Neural cell (in vitro differentiated cells): ENCODE data around the gene AFF3. TPM values are rescaled to one million over a fixed set of nuclear protein-coding genes. Genes with fewer than 3 reads are reported as not detected.

Experiments used
- H2AFZ ChIP-seq: fragments of 200-600, 300-800 bp; sonication (generic), shearing (Covaris generic); 2 replicates; pipeline ENCODE4 v1.6.0; 2014; ENCODE audit warnings: low read depth, mild to moderate bottlenecking, antibody characterized with exemption, low read length, moderate library complexity
- H3F3A ChIP-seq: fragments of 200-600 bp; shearing (Covaris generic); 2 replicates; pipeline ENCODE4 v1.6.1; 2016; ENCODE audit warnings: mild to moderate bottlenecking, moderate library complexity, mixed read lengths, antibody characterized with exemption, low read length; ENCODE audit not compliant: insufficient read depth, poor library complexity, severe bottlenecking
- H3K27ac ChIP-seq: fragments of 200-600, 300-800 bp; sonication (generic), shearing (Covaris generic); 2 replicates; pipeline ENCODE4 v1.5.1; 2014; ENCODE audit warnings: mild to moderate bottlenecking, low read length, moderate library complexity
- H3K27me3 ChIP-seq: fragments of 300-800, 200-600 bp; sonication (generic), shearing (Covaris generic); 2 replicates; pipeline ENCODE4 v1.6.0; 2014; ENCODE audit warnings: mild to moderate bottlenecking, low read depth, low read length, moderate library complexity; ENCODE audit not compliant: insufficient read depth
- H3K36me3 ChIP-seq: fragments of 300-800, 200-600 bp; sonication (generic), shearing (Covaris generic); 2 replicates; pipeline ENCODE4 v1.5.1; 2014; ENCODE audit warnings: mild to moderate bottlenecking, antibody characterized with exemption, low read length, moderate library complexity; ENCODE audit not compliant: insufficient read depth
- H3K4me2 ChIP-seq: fragments of 300-800, 200-600 bp; sonication (generic), shearing (Covaris generic); 2 replicates; pipeline ENCODE4 v1.6.0; 2014; ENCODE audit warnings: mild to moderate bottlenecking, low read length
- H3K4me3 ChIP-seq: fragments of 300-800, 200-600 bp; sonication (generic), shearing (Covaris generic); 2 replicates; pipeline ENCODE4 v1.5.1; 2014; ENCODE audit warnings: mild to moderate bottlenecking, low read length, moderate library complexity
- H3K79me2 ChIP-seq: fragments of 200-600 bp; shearing (Covaris generic); replicated peaks from 2 replicates; pipeline ENCODE4 v1.6.0; 2014; ENCODE audit warnings: mild to moderate bottlenecking, low read length, moderate library complexity; ENCODE audit not compliant: insufficient read depth
- H3K9ac ChIP-seq: fragments of 300-800, 200-600 bp; sonication (generic), shearing (Covaris generic); 2 replicates; pipeline ENCODE4 v1.6.1; 2016; ENCODE audit warnings: mild to moderate bottlenecking, low read length, mixed read lengths
- H3K9me2 ChIP-seq: fragments of 200-600 bp; shearing (Covaris generic); 2 replicates; pipeline ENCODE4 v1.6.1; 2016; ENCODE audit warnings: mild to moderate bottlenecking, low read length, mixed read lengths; ENCODE audit not compliant: insufficient read depth
- H3K9me3 ChIP-seq: fragments of 200-600, 300-800 bp; sonication (generic), shearing (Covaris generic); 2 replicates; pipeline ENCODE4 v1.6.1; 2016; ENCODE audit warnings: mild to moderate bottlenecking, mixed run types, low read length, moderate library complexity, mixed read lengths
- H4K20me1 ChIP-seq: fragments of 200-600 bp; shearing (Covaris generic); 2 replicates; pipeline ENCODE4 v1.6.1; 2016; ENCODE audit warnings: mild to moderate bottlenecking, mixed run types; ENCODE audit not compliant: insufficient read depth
- CTCF ChIP-seq: fragments of 450-650 bp; IDR thresholded peaks from 2 replicates; pipeline ENCODE4 v1.5.1; 2014; ENCODE audit warnings: antibody characterized with exemption, mild to moderate bottlenecking, moderate library complexity; ENCODE audit not compliant: poor library complexity, severe bottlenecking
- EP300 ChIP-seq: fragments of 450-650 bp; conservative IDR thresholded peaks from 2 replicates; pipeline ENCODE4 v1.6.1; 2014; ENCODE audit warnings: antibody characterized with exemption, mild to moderate bottlenecking, moderate library complexity; ENCODE audit not compliant: poor library complexity, severe bottlenecking
- EZH2 ChIP-seq: fragments of 200-600, 300-800 bp; shearing (Covaris generic), sonication (generic); IDR thresholded peaks from 2 replicates; pipeline ENCODE4 v1.6.1; 2014; ENCODE audit warnings: antibody characterized with exemption, low read length, borderline replicate concordance, mild to moderate bottlenecking; ENCODE audit not compliant: insufficient read depth, poor library complexity, severe bottlenecking
- MXI1 ChIP-seq: fragments of 450-650 bp; conservative IDR thresholded peaks from 2 replicates; pipeline ENCODE4 v1.6.1; 2014; ENCODE audit warnings: antibody characterized with exemption, mild to moderate bottlenecking; ENCODE audit not compliant: poor library complexity, severe bottlenecking
- POLR2AphosphoS5 ChIP-seq: IDR thresholded peaks from 2 replicates; pipeline ENCODE4 v1.6.1; 2012
- RAD21 ChIP-seq: fragments of 450-650 bp; conservative IDR thresholded peaks from 2 replicates; pipeline ENCODE4 v1.6.1; 2014; ENCODE audit warnings: antibody characterized with exemption, mild to moderate bottlenecking, moderate library complexity
- REST ChIP-seq: IDR thresholded peaks from 2 replicates; pipeline ENCODE4 v1.6.1; 2012; ENCODE audit warnings: borderline replicate concordance
- SMC3 ChIP-seq: fragments of 450-650 bp; conservative IDR thresholded peaks from 2 replicates; pipeline ENCODE4 v1.6.1; 2014; ENCODE audit warnings: antibody characterized with exemption, mild to moderate bottlenecking, moderate library complexity; ENCODE audit not compliant: poor library complexity
- TAF1 ChIP-seq: IDR thresholded peaks from 2 replicates; pipeline ENCODE4 v1.6.1; 2012; ENCODE audit warnings: low read depth
- polyA plus RNA-seq: library from polyadenylated mRNA; depleted of rRNA; stranded (reverse); fragments of >200 nt; gene quantifications from 2 replicates; pipeline ENCODE4 v1.2.3, GENCODE V29; 2014

Gene AFF3
- polyA plus RNA-seq, 1 donor from 2014 or later, result 5.1 TPM

GRCh38 chr2:99756059-99756458 is 386.3 kb downstream of the AFF3 start:
- H3K9ac ChIP-seq, result no peak overlapping the region

GRCh38 chr2:99754210-99754609 is 388.2 kb downstream of the AFF3 start:
- Histone ChIP-seq H3K4me3 (no peak overlapping the region), H3K79me2 (no peaks in the 10 kb centered on the region), H3K27ac (no peak overlapping the region), H3K36me3 (no peaks in the 10 kb centered on the region), H2AFZ (no peak overlapping the region), H3K4me2 (no peak overlapping the region), H3K9ac (no peak overlapping the region), H3F3A (no peaks in the 10 kb centered on the region), H4K20me1 (no peaks in the 10 kb centered on the region), H3K9me3 (no peaks in the 10 kb centered on the region), H3K9me2 (no peaks in the 10 kb centered on the region), H3K27me3 (no peaks in the 10 kb centered on the region)
- TF ChIP-seq POLR2AphosphoS5, result no peak
- TF ChIP-seq TAF1, result no peak
- TF ChIP-seq SMC3, result no peak
- TF ChIP-seq EP300, result no peak
- no peak for TF ChIP-seq MXI1
- no peak for TF ChIP-seq RAD21
- TF ChIP-seq REST, result no peak

More at GRCh38 chr2:99756059-99756458, 386.3 kb downstream of the AFF3 start:
- H3K9me2 ChIP-seq, result no peaks in the 10 kb centered on the region
- H3K4me3 ChIP-seq, result no peak overlapping the region
- TF ChIP-seq MXI1, result no peak
- no peak for TF ChIP-seq EP300
- no peak for TF ChIP-seq SMC3
- no peak for TF ChIP-seq REST
- no peak for TF ChIP-seq RAD21
- no peak for TF ChIP-seq CTCF
- no peak for TF ChIP-seq TAF1
- no peak for TF ChIP-seq POLR2AphosphoS5
- TF ChIP-seq EZH2, result no peak
- no peaks in the 10 kb centered on the region for H4K20me1 ChIP-seq
- H3K4me2 ChIP-seq, result no peak overlapping the region
- H2AFZ ChIP-seq, result no peak overlapping the region
- H3K36me3 ChIP-seq, result no peaks in the 10 kb centered on the region
- no peaks in the 10 kb centered on the region for H3K9me3 ChIP-seq
- H3K27me3 ChIP-seq, result no peaks in the 10 kb centered on the region
- no peaks in the 10 kb centered on the region for H3K79me2 ChIP-seq
- H3F3A ChIP-seq, result no peaks in the 10 kb centered on the region
- H3K27ac ChIP-seq, result no peak overlapping the region
